GM12878 (cell line): ENCODE data around the gene FAM156B.
"Not testable (repeated sequence)": the region's sequence is repeated elsewhere in the genome, so short reads cannot be mapped to it uniquely, and the experiment has no call there.

Source experiments
- BHLHE40 ChIP-seq, 2 experiments: fragments of 450-650 bp in 1 of 2; IDR thresholded peaks; 2 replicates each; pipeline ENCODE4 v1.6.1; 2011 to 2017; ENCODE audit warnings: low read depth in 2 of 2, borderline replicate concordance in 1 of 2, improper control_type of control experiment in 1 of 2, low read length in 1 of 2, mild to moderate bottlenecking in 1 of 2
- HDGF ChIP-seq: fragments of 450-650 bp; IDR thresholded peaks from 2 replicates; pipeline ENCODE4 v1.6.1; 2016; ENCODE audit warnings: antibody characterized with exemption
- POLR2A ChIP-seq: IDR thresholded peaks from 2 replicates; pipeline ENCODE4 v1.6.1; 2011; ENCODE audit warnings: low read depth, mild to moderate bottlenecking, low read length
- REST ChIP-seq: IDR thresholded peaks from 2 replicates; pipeline ENCODE4 v1.6.1; 2012; ENCODE audit warnings: mild to moderate bottlenecking, low read depth, low read length
- ZNF217 ChIP-seq: fragments of 450-650 bp; IDR thresholded peaks from 2 replicates; pipeline ENCODE4 v1.6.1; 2017; ENCODE audit warnings: antibody characterized with exemption, mild to moderate bottlenecking
- TF ChIP-seq, protein P1 (sequence below), 3 experiments: IDR thresholded peaks in 2 of 3; conservative IDR thresholded peaks in 1 of 3; 2 replicates each; pipeline ENCODE4 v1.5.1; 2011; ENCODE audit warnings: low read depth in 3 of 3, low read length in 3 of 3, mild to moderate bottlenecking in 3 of 3, control low read depth in 2 of 3, moderate library complexity in 2 of 3, inconsistent platforms in 1 of 3, mixed read lengths in 1 of 3; ENCODE audit not compliant: control insufficient read depth in 2 of 3, insufficient read depth in 1 of 3; ENCODE audit errors: extremely low read depth in 1 of 3

GRCh38 chrX:52896438-52896837, 692 bp upstream of the FAM156B start:
- TF ChIP-seq, protein P1, sequence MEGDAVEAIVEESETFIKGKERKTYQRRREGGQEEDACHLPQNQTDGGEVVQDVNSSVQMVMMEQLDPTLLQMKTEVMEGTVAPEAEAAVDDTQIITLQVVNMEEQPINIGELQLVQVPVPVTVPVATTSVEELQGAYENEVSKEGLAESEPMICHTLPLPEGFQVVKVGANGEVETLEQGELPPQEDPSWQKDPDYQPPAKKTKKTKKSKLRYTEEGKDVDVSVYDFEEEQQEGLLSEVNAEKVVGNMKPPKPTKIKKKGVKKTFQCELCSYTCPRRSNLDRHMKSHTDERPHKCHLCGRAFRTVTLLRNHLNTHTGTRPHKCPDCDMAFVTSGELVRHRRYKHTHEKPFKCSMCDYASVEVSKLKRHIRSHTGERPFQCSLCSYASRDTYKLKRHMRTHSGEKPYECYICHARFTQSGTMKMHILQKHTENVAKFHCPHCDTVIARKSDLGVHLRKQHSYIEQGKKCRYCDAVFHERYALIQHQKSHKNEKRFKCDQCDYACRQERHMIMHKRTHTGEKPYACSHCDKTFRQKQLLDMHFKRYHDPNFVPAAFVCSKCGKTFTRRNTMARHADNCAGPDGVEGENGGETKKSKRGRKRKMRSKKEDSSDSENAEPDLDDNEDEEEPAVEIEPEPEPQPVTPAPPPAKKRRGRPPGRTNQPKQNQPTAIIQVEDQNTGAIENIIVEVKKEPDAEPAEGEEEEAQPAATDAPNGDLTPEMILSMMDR (IDR thresholded peaks at IDR 0.05 in 2 of 3, conservative IDR thresholded peaks at IDR 0.05 in 1 of 3; ENCODE audit: control insufficient read depth in 2 of 3, extremely low read depth in 1 of 3, insufficient read depth in 1 of 3, low read depth in 3 of 3, low read length in 3 of 3), result not testable (repeated sequence)
- TF ChIP-seq POLR2A; BHLHE40 (IDR thresholded peaks at IDR 0.05; ENCODE audit: borderline replicate concordance in 1 of 2, low read depth in 2 of 2, low read length in 1 of 2); ZNF217; HDGF; REST: not testable (repeated sequence)
